NB4 (cell line): ENCODE data around the gene ZNF20.

Experiments used
- CTCF ChIP-seq: IDR thresholded peaks from one replicate; pipeline ENCODE4 v1.5.1; 2012; ENCODE audit warnings: low read depth, low read length
- MAX ChIP-seq: IDR thresholded peaks from 2 replicates; pipeline ENCODE4 v1.6.1; 2011; ENCODE audit warnings: low read depth, low read length
- MYC ChIP-seq: IDR thresholded peaks from 2 replicates; pipeline ENCODE4 v1.6.1; 2011; ENCODE audit warnings: low read depth, low read length
- POLR2A ChIP-seq: IDR thresholded peaks from 2 replicates; pipeline ENCODE4 v1.6.1; 2011; ENCODE audit warnings: mild to moderate bottlenecking; ENCODE audit not compliant: insufficient read length; ENCODE audit errors: extremely low read depth

GRCh38 chr19:12155324-12155860 lies 15.2 kb upstream of the ZNF20 start:
- TF ChIP-seq CTCF: no peak
- TF ChIP-seq POLR2A: no peak
- TF ChIP-seq MAX: no peak
- TF ChIP-seq MYC: no peak
